OCI-LY1 (cell line): Measurements from ENCODE around the gene NEB.

ENCODE experiments used
- EZH2 ChIP-seq: fragments of 200-600 bp; sonication (generic), shearing (Covaris generic); IDR thresholded peaks from 2 replicates; pipeline ENCODE4 v1.8.0; 2017; ENCODE audit warnings: borderline replicate concordance, mixed run types, mild to moderate bottlenecking, antibody characterized with exemption, low read length, moderate library complexity, mixed read lengths
- TF ChIP-seq, protein P1 (sequence below): fragments of 200-600 bp; sonication (generic), shearing (Covaris generic); IDR thresholded peaks from 2 replicates; pipeline ENCODE4 v1.5.1; 2017; ENCODE audit warnings: mild to moderate bottlenecking, antibody characterized with exemption, low read length, moderate library complexity, mixed read lengths

DNA sequence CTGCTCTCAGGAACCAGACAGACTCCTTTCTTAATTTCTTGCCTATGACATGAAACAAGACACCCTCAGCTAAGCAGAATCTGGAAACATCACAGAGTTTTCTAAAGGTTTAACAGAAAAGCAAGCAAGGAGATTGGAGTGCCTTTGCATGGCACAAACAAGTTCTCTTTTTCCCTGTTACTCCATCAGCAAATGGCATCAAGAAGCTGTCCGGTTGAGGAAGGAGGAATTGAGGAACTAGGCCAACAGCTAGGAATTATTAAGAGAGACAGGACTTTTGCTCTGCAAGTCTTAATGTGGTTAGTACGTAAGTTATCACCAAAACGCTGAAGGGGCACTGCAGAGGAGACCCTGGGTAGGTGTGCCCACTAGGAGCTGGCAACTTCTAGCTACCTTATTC, 53.2 kb downstream of the NEB start:
- TF ChIP-seq, protein P1, sequence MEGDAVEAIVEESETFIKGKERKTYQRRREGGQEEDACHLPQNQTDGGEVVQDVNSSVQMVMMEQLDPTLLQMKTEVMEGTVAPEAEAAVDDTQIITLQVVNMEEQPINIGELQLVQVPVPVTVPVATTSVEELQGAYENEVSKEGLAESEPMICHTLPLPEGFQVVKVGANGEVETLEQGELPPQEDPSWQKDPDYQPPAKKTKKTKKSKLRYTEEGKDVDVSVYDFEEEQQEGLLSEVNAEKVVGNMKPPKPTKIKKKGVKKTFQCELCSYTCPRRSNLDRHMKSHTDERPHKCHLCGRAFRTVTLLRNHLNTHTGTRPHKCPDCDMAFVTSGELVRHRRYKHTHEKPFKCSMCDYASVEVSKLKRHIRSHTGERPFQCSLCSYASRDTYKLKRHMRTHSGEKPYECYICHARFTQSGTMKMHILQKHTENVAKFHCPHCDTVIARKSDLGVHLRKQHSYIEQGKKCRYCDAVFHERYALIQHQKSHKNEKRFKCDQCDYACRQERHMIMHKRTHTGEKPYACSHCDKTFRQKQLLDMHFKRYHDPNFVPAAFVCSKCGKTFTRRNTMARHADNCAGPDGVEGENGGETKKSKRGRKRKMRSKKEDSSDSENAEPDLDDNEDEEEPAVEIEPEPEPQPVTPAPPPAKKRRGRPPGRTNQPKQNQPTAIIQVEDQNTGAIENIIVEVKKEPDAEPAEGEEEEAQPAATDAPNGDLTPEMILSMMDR, result no peak
- TF ChIP-seq EZH2, result no peak
